ENCODE data around the gene LAD1. TPM values are rescaled to one million over a fixed set of nuclear protein-coding genes. Genes with fewer than 3 reads are reported as not detected.

Gene LAD1
- total RNA-seq, 1 donor from 2014 or later = 3.1 TPM

- Histone ChIP-seq H3K4me3 (ENCODE audit: low read length in 3 of 3) (peak overlapping the region; percentile 73 to 95 (median 79)), H3K9ac (ENCODE audit: low read depth in 1 of 3, low read length in 3 of 3) (peak overlapping the region; percentile 87 to 100 (median 92)), H3K36me3 (ENCODE audit: control insufficient read depth in 3 of 3, insufficient read depth in 3 of 3, low read length in 3 of 3) (peaks cover 9 to 54% (median 11%) of the 10 kb centered on the region in 3 donors), H3K27me3 (ENCODE audit: control insufficient read depth in 3 of 3, insufficient read depth in 3 of 3, low read length in 3 of 3) (no peaks in the 10 kb centered on the region), H3K9me3 (ENCODE audit: control insufficient read depth in 3 of 3, low read length in 3 of 3) (no peaks in the 10 kb centered on the region), H3K4me1 (ENCODE audit: control insufficient read depth in 3 of 3, insufficient read depth in 3 of 3, low read length in 3 of 3) (peaks cover 52 to 73% (median 55%) of the 10 kb centered on the region in 3 donors), H3K27ac (ENCODE audit: low read depth, low read length) (peak overlapping the region; percentile 97)
Measured at GRCh38 chr1:201419746-201420607, 20.9 kb upstream of the LAD1 start.

- H3K4me1 ChIP-seq (ENCODE audit: control insufficient read depth in 3 of 3, insufficient read depth in 3 of 3, low read length in 3 of 3) = peaks cover 45 to 70% (median 53%) of the 10 kb centered on the region in 3 donors
- H3K36me3 ChIP-seq (ENCODE audit: control insufficient read depth in 3 of 3, insufficient read depth in 3 of 3, low read length in 3 of 3) = peaks cover 11 to 61% (median 14%) of the 10 kb centered on the region in 3 donors
- no peaks in the 10 kb centered on the region for H3K9me3 ChIP-seq (ENCODE audit: control insufficient read depth in 3 of 3, low read length in 3 of 3)
- peak overlapping the region; percentile 73 to 95 (median 79) for H3K4me3 ChIP-seq (ENCODE audit: low read length in 3 of 3)
- no peaks in the 10 kb centered on the region for H3K27me3 ChIP-seq (ENCODE audit: control insufficient read depth in 3 of 3, insufficient read depth in 3 of 3, low read length in 3 of 3)
- peak overlapping the region; percentile 97 for H3K27ac ChIP-seq (ENCODE audit: low read depth, low read length)
- H3K9ac ChIP-seq (ENCODE audit: low read depth in 1 of 3, low read length in 3 of 3) = peak overlapping the region; percentile 75 to 100 (median 92)
Measured at GRCh38 chr1:201419256-201419655, 20.1 kb upstream of the LAD1 start.

GRCh38 chr1:201418461-201418860 lies 19.3 kb upstream of the LAD1 start:
- Histone ChIP-seq H3K27ac (ENCODE audit: low read depth, low read length) (no peak overlapping the region), H3K4me1 (ENCODE audit: control insufficient read depth in 3 of 3, insufficient read depth in 3 of 3, low read length in 3 of 3) (peaks cover 37 to 62% (median 48%) of the 10 kb centered on the region in 3 donors), H3K9ac (ENCODE audit: low read depth in 1 of 3, low read length in 3 of 3) (peak overlapping the region; percentile 52 to 83 (median 57)), H3K9me3 (ENCODE audit: control insufficient read depth in 3 of 3, low read length in 3 of 3) (no peaks in the 10 kb centered on the region), H3K27me3 (ENCODE audit: control insufficient read depth in 3 of 3, insufficient read depth in 3 of 3, low read length in 3 of 3) (no peaks in the 10 kb centered on the region), H3K4me3 (ENCODE audit: low read length in 3 of 3) (peak overlapping the region; percentile 61 to 95 (median 62)), H3K36me3 (ENCODE audit: control insufficient read depth in 3 of 3, insufficient read depth in 3 of 3, low read length in 3 of 3) (peaks cover 11 to 68% (median 18%) of the 10 kb centered on the region in 3 donors)

- Histone ChIP-seq H3K4me3 (ENCODE audit: low read length in 3 of 3) (peak overlapping the region in 1 of 3 donors; percentile 22), H3K9ac (ENCODE audit: low read depth in 1 of 3, low read length in 3 of 3) (peak overlapping the region in 1 of 3 donors; percentile 45), H3K4me1 (ENCODE audit: control insufficient read depth in 3 of 3, insufficient read depth in 3 of 3, low read length in 3 of 3) (peaks cover 11 to 46% (median 33%) of the 10 kb centered on the region in 3 donors), H3K27ac (ENCODE audit: low read depth, low read length) (no peak overlapping the region), H3K36me3 (ENCODE audit: control insufficient read depth in 3 of 3, insufficient read depth in 3 of 3, low read length in 3 of 3) (peaks cover 37 to 89% (median 55%) of the 10 kb centered on the region in 3 donors), H3K9me3 (ENCODE audit: control insufficient read depth in 3 of 3, low read length in 3 of 3) (no peaks in the 10 kb centered on the region), H3K27me3 (ENCODE audit: control insufficient read depth in 3 of 3, insufficient read depth in 3 of 3, low read length in 3 of 3) (no peaks in the 10 kb centered on the region)
Measured at GRCh38 chr1:201414051-201414738, 15.1 kb upstream of the LAD1 start.

- H3K36me3 ChIP-seq (ENCODE audit: control insufficient read depth in 3 of 3, insufficient read depth in 3 of 3, low read length in 3 of 3) = peaks cover 36 to 90% (median 66%) of the 10 kb centered on the region in 3 donors
- peaks cover under 1 to 30% (median 20%) of the 10 kb centered on the region in 3 donors for H3K4me1 ChIP-seq (ENCODE audit: control insufficient read depth in 3 of 3, insufficient read depth in 3 of 3, low read length in 3 of 3)
- peak overlapping the region; percentile 12 for H3K27ac ChIP-seq (ENCODE audit: low read depth, low read length)
- H3K9ac ChIP-seq (ENCODE audit: low read depth in 1 of 3, low read length in 3 of 3) = peak overlapping the region in 1 of 3 donors; percentile 16
- H3K4me3 ChIP-seq (ENCODE audit: low read length in 3 of 3) = no peak overlapping the region
- H3K27me3 ChIP-seq (ENCODE audit: control insufficient read depth in 3 of 3, insufficient read depth in 3 of 3, low read length in 3 of 3) = no peaks in the 10 kb centered on the region
- H3K9me3 ChIP-seq (ENCODE audit: control insufficient read depth in 3 of 3, low read length in 3 of 3) = no peaks in the 10 kb centered on the region
Measured at GRCh38 chr1:201411292-201411691, 12.2 kb upstream of the LAD1 start.

- peaks cover 0 to 2% (median 0%) of the 10 kb centered on the region in 3 donors for H3K27me3 ChIP-seq (ENCODE audit: control insufficient read depth in 3 of 3, insufficient read depth in 3 of 3, low read length in 3 of 3)
- peaks cover 0 to 19% (median 9%) of the 10 kb centered on the region in 3 donors for H3K4me1 ChIP-seq (ENCODE audit: control insufficient read depth in 3 of 3, insufficient read depth in 3 of 3, low read length in 3 of 3)
- H3K27ac ChIP-seq (ENCODE audit: low read depth, low read length) = no peak overlapping the region
- H3K36me3 ChIP-seq (ENCODE audit: control insufficient read depth in 3 of 3, insufficient read depth in 3 of 3, low read length in 3 of 3) = peaks cover 30 to 72% (median 54%) of the 10 kb centered on the region in 3 donors
- H3K9ac ChIP-seq (ENCODE audit: low read depth in 1 of 3, low read length in 3 of 3) = no peak overlapping the region
- no peaks in the 10 kb centered on the region for H3K9me3 ChIP-seq (ENCODE audit: control insufficient read depth in 3 of 3, low read length in 3 of 3)
- H3K4me3 ChIP-seq (ENCODE audit: low read length in 3 of 3) = no peak overlapping the region
Measured at GRCh38 chr1:201409440-201409839, 10.3 kb upstream of the LAD1 start.

GRCh38 chr1:201408834-201409200 lies 9.7 kb upstream of the LAD1 start:
- Histone ChIP-seq H3K9ac (ENCODE audit: low read depth in 1 of 3, low read length in 3 of 3) (peak overlapping the region in 1 of 3 donors; percentile 3), H3K27me3 (ENCODE audit: control insufficient read depth in 3 of 3, insufficient read depth in 3 of 3, low read length in 3 of 3) (peaks cover 0 to 2% (median 0%) of the 10 kb centered on the region in 3 donors), H3K4me3 (ENCODE audit: low read length in 3 of 3) (no peak overlapping the region), H3K9me3 (ENCODE audit: control insufficient read depth in 3 of 3, low read length in 3 of 3) (no peaks in the 10 kb centered on the region), H3K27ac (ENCODE audit: low read depth, low read length) (peak overlapping the region; percentile 48), H3K36me3 (ENCODE audit: control insufficient read depth in 3 of 3, insufficient read depth in 3 of 3, low read length in 3 of 3) (peaks cover 30 to 66% (median 48%) of the 10 kb centered on the region in 3 donors), H3K4me1 (ENCODE audit: control insufficient read depth in 3 of 3, insufficient read depth in 3 of 3, low read length in 3 of 3) (peaks cover 0 to 19% (median 6%) of the 10 kb centered on the region in 3 donors)

GRCh38 chr1:201408176-201408833 lies 9.2 kb upstream of the LAD1 start:
- Histone ChIP-seq H3K27me3 (ENCODE audit: control insufficient read depth in 3 of 3, insufficient read depth in 3 of 3, low read length in 3 of 3) (peaks cover 0 to 2% (median 0%) of the 10 kb centered on the region in 3 donors), H3K9ac (ENCODE audit: low read depth in 1 of 3, low read length in 3 of 3) (peak overlapping the region in 1 of 3 donors; percentile 33), H3K36me3 (ENCODE audit: control insufficient read depth in 3 of 3, insufficient read depth in 3 of 3, low read length in 3 of 3) (peaks cover 30 to 63% (median 48%) of the 10 kb centered on the region in 3 donors), H3K4me3 (ENCODE audit: low read length in 3 of 3) (no peak overlapping the region), H3K27ac (ENCODE audit: low read depth, low read length) (peak overlapping the region; percentile 48), H3K4me1 (ENCODE audit: control insufficient read depth in 3 of 3, insufficient read depth in 3 of 3, low read length in 3 of 3) (peaks cover 0 to 19% (median 6%) of the 10 kb centered on the region in 3 donors), H3K9me3 (ENCODE audit: control insufficient read depth in 3 of 3, low read length in 3 of 3) (no peaks in the 10 kb centered on the region)

- Histone ChIP-seq H3K4me1 (ENCODE audit: control insufficient read depth in 3 of 3, insufficient read depth in 3 of 3, low read length in 3 of 3) (peaks cover 0 to 12% (median 6%) of the 10 kb centered on the region in 3 donors), H3K36me3 (ENCODE audit: control insufficient read depth in 3 of 3, insufficient read depth in 3 of 3, low read length in 3 of 3) (peaks cover 21 to 50% (median 36%) of the 10 kb centered on the region in 3 donors), H3K9me3 (ENCODE audit: control insufficient read depth in 3 of 3, low read length in 3 of 3) (no peaks in the 10 kb centered on the region), H3K9ac (ENCODE audit: low read depth in 1 of 3, low read length in 3 of 3) (peak overlapping the region in 1 of 3 donors; percentile 8), H3K27ac (ENCODE audit: low read depth, low read length) (peak overlapping the region; percentile 28), H3K27me3 (ENCODE audit: control insufficient read depth in 3 of 3, insufficient read depth in 3 of 3, low read length in 3 of 3) (peaks cover 0 to 2% (median 0%) of the 10 kb centered on the region in 3 donors), H3K4me3 (ENCODE audit: low read length in 3 of 3) (no peak overlapping the region)
Measured at GRCh38 chr1:201406831-201407406, 7.8 kb upstream of the LAD1 start.

All from skeletal muscle tissue (tissue), 4 donors.